Fibroblast of lung (primary cell): ENCODE results near the gene HSPD1. TPM values are rescaled to one million over a fixed set of nuclear protein-coding genes. Genes with fewer than 3 reads are reported as not detected.

Experiments used
- DNase-seq, 2 donors: peaks; one replicate each; pipeline versions ENCODE4 v3.0.0 to v3.0.0-alpha.2; 2010; ENCODE audit warnings: low read depth in 2 of 2
- H2AFZ ChIP-seq: 2 replicates; pipeline ENCODE4 v1.5.1; 2012; ENCODE audit warnings: low read length, control low read depth, inconsistent platforms
- H3K27ac ChIP-seq: 2 replicates; pipeline ENCODE4 v1.5.1; 2011; ENCODE audit warnings: low read length, control low read depth; ENCODE audit not compliant: insufficient read depth
- H3K27me3 ChIP-seq: 2 replicates; pipeline ENCODE4 v1.5.1; 2011; ENCODE audit warnings: mild to moderate bottlenecking, low read length; ENCODE audit not compliant: control insufficient read depth, insufficient read depth
- H3K36me3 ChIP-seq: 2 replicates; pipeline ENCODE4 v1.5.1; 2011; ENCODE audit warnings: low read length; ENCODE audit not compliant: control insufficient read depth, insufficient read depth
- H3K4me1 ChIP-seq: 2 replicates; pipeline ENCODE4 v1.5.1; 2011; ENCODE audit warnings: low read length; ENCODE audit not compliant: control insufficient read depth, insufficient read depth; ENCODE audit errors: extremely low read depth
- H3K4me2 ChIP-seq: 2 replicates; pipeline ENCODE4 v1.5.1; 2011; ENCODE audit warnings: low read length, control low read depth; ENCODE audit not compliant: insufficient read depth; ENCODE audit errors: extremely low read depth
- H3K4me3 ChIP-seq, 4 experiments: fragments of 200-600 bp in 1 of 4; sonication (generic) in 1 of 4; replicated peaks in 1 of 4; 2 replicates each; pipeline ENCODE4 v1.5.1; 2011 to 2016; ENCODE audit warnings: low read length in 4 of 4, low read depth in 3 of 4, mild to moderate bottlenecking in 3 of 4, control low read depth in 2 of 4, inconsistent platforms in 1 of 4, mixed read lengths in 1 of 4; ENCODE audit not compliant: insufficient read depth in 1 of 4; ENCODE audit errors: control extremely low read depth in 1 of 4
- H3K79me2 ChIP-seq: 2 replicates; pipeline ENCODE4 v1.5.1; 2012; ENCODE audit warnings: mild to moderate bottlenecking, low read length, inconsistent platforms; ENCODE audit not compliant: control insufficient read depth, insufficient read depth
- H3K9ac ChIP-seq: 2 replicates; pipeline ENCODE4 v1.5.1; 2011; ENCODE audit warnings: mild to moderate bottlenecking, low read length, control low read depth; ENCODE audit not compliant: insufficient read depth
- H3K9me3 ChIP-seq: 2 replicates; pipeline ENCODE4 v1.5.1; 2012; ENCODE audit warnings: low read depth, low read length; ENCODE audit not compliant: control insufficient read depth, insufficient read depth
- H4K20me1 ChIP-seq: 2 replicates; pipeline ENCODE4 v1.5.1; 2011; ENCODE audit warnings: low read length; ENCODE audit not compliant: control insufficient read depth, insufficient read depth; ENCODE audit errors: extremely low read depth
- CTCF ChIP-seq, 2 donors: IDR thresholded peaks in 1 of 2; conservative IDR thresholded peaks in 1 of 2; 1 replicate in 1 of 2; 2 replicates in 1 of 2; pipeline ENCODE4 v1.5.1; 2011 to 2012; ENCODE audit warnings: low read length in 2 of 2, control low read depth in 1 of 2, inconsistent platforms in 1 of 2, low read depth in 1 of 2, mild to moderate bottlenecking in 1 of 2
- EZH2 ChIP-seq: IDR thresholded peaks from 2 replicates; pipeline ENCODE4 v1.5.1; 2012; ENCODE audit warnings: low read length, control low read depth, mild to moderate bottlenecking; ENCODE audit errors: missing control alignments
- polyA plus RNA-seq, 2 donors: library from polyadenylated mRNA; depleted of rRNA in 1 of 2; stranded (reverse) in 1 of 2; unstranded in 1 of 2; fragments of >200 nt; gene quantifications; 2 replicates each; pipeline ENCODE4 v1.2.1, GENCODE V29; 2011 to 2012; ENCODE audit warnings: missing spikeins in 1 of 2
- total RNA-seq: library from RNA; depleted of rRNA; stranded (reverse); fragments of >200 nt; gene quantifications from 2 replicates; pipeline ENCODE4 v1.2.1, GENCODE V29; 2014

HSPD1 gene
- total and polyA plus RNA-seq, 2 donors (not counting 1 experiment from before 2014, with no cell fraction given), result 175 to 198 TPM

GRCh38 chr2:197446844-197447243 lies 52.8 kb downstream of the HSPD1 start:
- H2AFZ ChIP-seq, result no peak overlapping the region
- no peak for DNase-seq
- H4K20me1 ChIP-seq, result no peaks in the 10 kb centered on the region
- TF ChIP-seq CTCF (conservative IDR thresholded peaks at IDR 0.05 in 1 of 2, IDR thresholded peaks at IDR 0.05 in 1 of 2; ENCODE audit: low read depth in 1 of 2, low read length in 2 of 2) (no peak), EZH2 (no peak)
- H3K9me3 ChIP-seq, result no peaks in the 10 kb centered on the region
- H3K36me3 ChIP-seq, result no peaks in the 10 kb centered on the region
- no peak overlapping the region for H3K4me2 ChIP-seq
- no peak overlapping the region for H3K9ac ChIP-seq
- H3K27ac ChIP-seq, result no peak overlapping the region
- H3K4me3 ChIP-seq, result no peak overlapping the region
- H3K27me3 ChIP-seq, result no peaks in the 10 kb centered on the region
- no peaks in the 10 kb centered on the region for H3K79me2 ChIP-seq
- H3K4me1 ChIP-seq, result no peaks in the 10 kb centered on the region

- Histone ChIP-seq H3K27ac (no peak overlapping the region), H3K4me2 (no peak overlapping the region), H2AFZ (no peak overlapping the region), H3K79me2 (no peaks in the 10 kb centered on the region), H3K4me1 (no peaks in the 10 kb centered on the region), H3K9me3 (no peaks in the 10 kb centered on the region), H3K36me3 (no peaks in the 10 kb centered on the region), H3K27me3 (no peaks in the 10 kb centered on the region), H3K4me3 (no peak overlapping the region), H4K20me1 (no peaks in the 10 kb centered on the region), H3K9ac (no peak overlapping the region)
- TF ChIP-seq CTCF (conservative IDR thresholded peaks at IDR 0.05 in 1 of 2, IDR thresholded peaks at IDR 0.05 in 1 of 2; ENCODE audit: low read depth in 1 of 2, low read length in 2 of 2), result no peak
- no peak for TF ChIP-seq EZH2
- no peak for DNase-seq
Measured at GRCh38 chr2:197445746-197446145, 53.9 kb downstream of the HSPD1 start.

DNA sequence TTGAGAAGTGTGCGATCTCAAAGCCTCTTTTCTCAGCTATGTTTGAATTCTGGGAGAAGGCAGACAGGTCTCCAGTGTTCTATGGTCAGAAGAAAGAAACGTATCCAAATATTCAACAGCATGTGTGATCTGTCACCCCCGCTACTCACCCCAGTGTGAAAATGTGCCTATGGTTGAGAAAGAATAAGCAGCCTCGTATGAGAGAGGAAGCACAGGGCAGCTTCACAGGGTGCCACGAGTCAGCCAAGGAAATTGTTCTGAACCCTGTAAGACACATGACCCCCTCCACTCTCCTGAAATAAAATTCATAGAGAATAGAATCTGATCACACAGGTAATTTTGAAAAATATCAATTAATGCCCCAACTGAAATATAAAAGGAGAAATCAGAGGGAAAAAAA lies 56.8 kb downstream of the HSPD1 start:
- Histone ChIP-seq H3K4me2 (no peak overlapping the region), H2AFZ (no peak overlapping the region), H4K20me1 (no peaks in the 10 kb centered on the region), H3K27me3 (no peaks in the 10 kb centered on the region), H3K9me3 (no peaks in the 10 kb centered on the region), H3K4me1 (no peaks in the 10 kb centered on the region), H3K27ac (no peak overlapping the region), H3K36me3 (no peaks in the 10 kb centered on the region), H3K79me2 (no peaks in the 10 kb centered on the region), H3K9ac (no peak overlapping the region), H3K4me3 (no peak overlapping the region)
- TF ChIP-seq CTCF (conservative IDR thresholded peaks at IDR 0.05 in 1 of 2, IDR thresholded peaks at IDR 0.05 in 1 of 2; ENCODE audit: low read depth in 1 of 2, low read length in 2 of 2) (no peak), EZH2 (no peak)
- no peak for DNase-seq
